NCI-H2196 treated with DMSO at 0.1 percent for 48 hours (cell line): Measurements from ENCODE around the gene IGLL5.

Experiments used
- DNase-seq: peaks from one replicate; lab custom pipeline; 2025; ENCODE audit not compliant: unreplicated experiment; lab: John Stamatoyannopoulos, UW

IGLL5 gene

DNA sequence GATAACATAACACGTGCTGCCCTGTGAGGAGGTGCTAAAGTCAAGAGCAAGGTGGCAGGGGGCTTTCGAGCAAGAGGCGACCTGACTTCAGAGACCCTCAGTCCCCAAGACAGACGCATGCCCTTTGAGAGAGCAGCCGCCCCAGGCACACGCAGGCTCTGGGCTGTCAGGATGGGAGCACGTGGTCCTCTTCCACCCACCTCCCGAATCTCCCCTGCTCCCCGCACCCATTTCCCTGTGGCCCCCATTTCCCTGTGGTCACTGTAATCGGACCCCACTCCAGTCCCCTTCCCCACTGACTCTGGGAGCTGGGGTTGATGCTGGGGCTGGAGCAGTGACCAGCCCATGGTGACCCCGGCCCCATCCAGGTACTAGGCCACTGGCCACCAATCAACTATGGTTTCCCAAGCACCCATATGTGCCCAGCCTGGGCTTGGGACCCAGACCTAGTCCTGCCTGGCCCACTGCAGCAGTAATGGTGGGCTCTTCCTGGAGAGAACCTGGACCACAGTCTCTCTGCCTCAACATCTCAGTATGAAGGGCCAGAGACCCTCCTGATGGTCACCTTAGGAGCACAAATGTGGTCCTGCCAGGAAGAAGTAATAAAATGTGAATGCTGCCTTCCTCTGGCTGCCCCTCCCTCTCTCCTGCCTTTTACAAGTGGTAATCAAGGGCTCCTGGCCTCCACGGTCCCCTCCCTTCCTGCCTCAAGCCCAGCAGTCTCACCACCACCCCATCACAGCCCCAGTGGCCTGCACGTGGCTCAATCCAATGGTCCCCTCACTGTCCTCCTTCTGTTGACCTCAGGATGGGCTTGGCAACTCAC is 39.0 kb downstream of the IGLL5 start:
- no peak for DNase-seq

DNA sequence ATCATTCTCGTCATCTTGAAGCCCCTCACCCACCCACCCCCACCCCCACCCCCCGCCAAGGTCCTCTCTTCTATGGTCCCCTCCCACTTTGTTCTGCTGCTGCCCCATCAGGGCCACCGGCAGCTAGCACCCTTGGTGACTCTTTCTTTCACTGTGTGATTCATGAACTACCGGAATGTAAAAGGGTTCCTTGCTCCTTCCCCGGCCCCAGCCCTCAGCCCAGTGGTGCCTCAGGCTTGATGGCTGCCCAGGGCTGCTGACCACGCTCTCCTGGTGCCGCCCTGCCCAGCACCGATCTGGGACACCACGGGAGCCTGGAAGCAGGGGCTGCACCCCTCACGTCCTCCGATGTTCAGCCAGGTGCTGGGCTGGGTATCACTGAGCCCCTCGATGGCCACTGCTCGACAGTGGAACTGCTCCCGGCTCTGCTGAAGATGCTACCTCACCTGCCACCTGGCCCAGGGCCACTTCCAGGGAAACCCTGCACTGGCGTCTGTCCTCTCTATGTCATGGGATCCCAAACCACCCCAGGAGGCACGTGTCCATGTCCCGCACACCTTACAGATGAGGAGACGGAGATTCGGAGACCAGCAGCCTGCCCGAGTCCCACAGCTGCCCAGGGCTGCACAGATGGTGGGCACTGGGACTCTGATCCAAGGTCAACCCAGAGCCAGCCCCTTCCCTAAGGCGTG is 39.7 kb downstream of the IGLL5 start:
- DNase-seq: no peak

DNA sequence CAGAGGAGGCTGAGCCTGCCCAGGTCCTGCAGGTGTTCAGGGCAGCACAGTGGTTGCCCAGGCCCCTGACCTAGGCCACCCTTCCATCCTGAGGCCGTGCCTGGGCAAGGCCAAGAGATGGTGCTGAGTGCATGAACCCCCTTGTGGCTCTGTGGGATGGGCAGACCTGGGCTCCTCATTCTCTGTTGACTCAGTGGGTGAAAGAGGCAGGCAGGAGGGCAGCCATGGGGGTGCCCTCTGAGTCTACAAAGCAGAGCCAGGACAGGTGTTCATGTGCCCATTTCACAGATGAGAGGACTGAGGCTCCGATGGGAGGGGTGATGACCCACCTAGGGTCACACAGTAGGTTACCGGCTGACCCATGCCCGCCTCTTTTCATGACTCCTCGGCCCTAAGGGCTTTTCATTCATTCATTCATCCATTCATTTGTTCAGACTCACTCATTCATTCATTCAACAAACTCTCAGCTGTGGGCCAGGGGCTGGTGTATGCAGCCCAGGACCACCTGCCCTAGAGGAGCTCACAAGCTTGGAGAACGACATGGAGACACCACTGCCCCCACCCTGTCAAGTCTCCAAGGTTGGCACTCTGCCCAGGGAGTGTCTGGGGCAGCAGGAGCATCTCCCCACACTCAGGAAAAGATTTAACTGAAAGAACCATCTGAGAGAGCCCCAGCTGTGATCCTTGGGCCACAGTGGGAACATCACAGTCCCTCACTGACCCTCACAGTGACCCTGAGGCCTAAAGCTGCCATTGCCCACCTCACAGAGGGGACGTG is 40.5 kb downstream of the IGLL5 start:
- DNase-seq: no peak

- no peak for DNase-seq
Observed at GRCh38 chr22:22928666-22929380, 41.2 kb downstream of the IGLL5 start.

GRCh38 chr22:22929381-22930221 is 42.0 kb downstream of the IGLL5 start:
- DNase-seq: no peak

- DNase-seq: no peak
Observed at GRCh38 chr22:22930222-22930497, 42.5 kb downstream of the IGLL5 start.

- no peak for DNase-seq
Observed at GRCh38 chr22:22930571-22931556, 43.2 kb downstream of the IGLL5 start.

- DNase-seq: no peak
Observed at GRCh38 chr22:22931557-22932270, 44.1 kb downstream of the IGLL5 start.

- no peak for DNase-seq
Observed at GRCh38 chr22:22932512-22932941, 44.9 kb downstream of the IGLL5 start.

DNA sequence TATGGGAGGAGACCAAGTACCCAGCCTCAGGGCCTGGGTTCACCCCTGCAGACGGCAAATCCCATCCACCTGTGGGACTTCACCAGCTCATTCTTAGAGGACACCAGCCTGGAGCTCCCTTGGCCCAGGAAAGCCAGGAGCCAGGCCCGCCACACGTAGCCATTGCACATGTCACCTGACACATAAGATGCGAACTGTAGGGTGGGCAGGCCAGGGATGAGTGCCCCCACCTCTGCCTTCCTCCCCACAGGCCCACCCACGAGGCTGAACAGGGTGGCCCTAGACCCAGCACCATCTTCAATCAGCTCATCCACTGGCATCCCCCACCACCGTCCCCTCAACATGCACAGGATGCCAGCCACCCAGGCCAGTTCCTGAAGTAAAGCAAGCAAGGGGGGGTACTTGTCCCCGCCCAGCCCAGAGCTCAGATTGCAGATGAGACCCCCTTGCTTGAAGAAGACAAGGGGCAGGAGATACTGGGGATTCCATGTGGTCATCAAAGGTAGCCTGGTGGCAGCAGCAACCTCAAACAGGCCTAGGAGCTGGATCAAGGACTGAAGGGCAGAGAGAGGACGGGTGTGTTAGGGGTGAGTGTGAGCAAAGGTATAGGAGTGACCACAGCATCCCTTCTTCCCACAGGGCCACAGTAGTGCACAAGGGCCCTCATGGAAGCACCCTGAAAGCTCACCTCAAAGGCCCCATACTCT is 45.6 kb downstream of the IGLL5 start:
- no peak for DNase-seq

DNA sequence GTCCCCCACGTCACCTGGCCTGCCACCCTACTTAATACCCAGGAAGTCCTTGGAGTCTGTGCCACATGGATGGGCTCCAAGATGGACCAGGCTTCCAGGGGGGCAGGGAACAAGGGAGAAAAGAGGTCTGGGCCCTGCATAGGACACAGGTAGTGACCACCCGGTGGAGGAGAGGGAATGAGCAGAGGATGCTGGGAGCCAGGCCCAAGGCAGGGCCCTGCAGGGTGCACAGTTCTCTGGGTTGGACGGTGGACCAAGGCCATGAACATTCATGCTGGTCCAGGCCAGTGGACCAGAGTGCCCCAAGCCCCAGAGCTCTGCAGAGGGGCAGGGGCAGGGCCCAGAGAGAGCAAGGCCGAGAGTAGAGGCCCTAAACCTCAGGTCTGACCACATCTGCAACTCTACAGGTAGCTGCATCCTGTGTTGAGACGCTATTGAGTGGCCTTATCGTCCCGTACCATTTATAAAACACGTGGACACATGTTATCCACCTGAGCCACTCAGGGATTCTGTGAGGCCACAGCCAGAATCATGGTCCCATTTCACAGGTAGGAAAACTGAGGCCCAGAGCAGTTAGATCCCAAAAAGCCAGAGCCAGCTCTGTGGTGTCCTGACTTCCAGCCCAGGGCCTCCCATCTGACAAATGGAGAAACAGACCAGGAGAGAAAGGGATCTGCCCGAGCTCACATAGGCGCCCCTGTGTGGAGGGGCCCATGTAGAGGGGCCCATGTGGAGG is 46.4 kb downstream of the IGLL5 start:
- no peak for DNase-seq

DNA sequence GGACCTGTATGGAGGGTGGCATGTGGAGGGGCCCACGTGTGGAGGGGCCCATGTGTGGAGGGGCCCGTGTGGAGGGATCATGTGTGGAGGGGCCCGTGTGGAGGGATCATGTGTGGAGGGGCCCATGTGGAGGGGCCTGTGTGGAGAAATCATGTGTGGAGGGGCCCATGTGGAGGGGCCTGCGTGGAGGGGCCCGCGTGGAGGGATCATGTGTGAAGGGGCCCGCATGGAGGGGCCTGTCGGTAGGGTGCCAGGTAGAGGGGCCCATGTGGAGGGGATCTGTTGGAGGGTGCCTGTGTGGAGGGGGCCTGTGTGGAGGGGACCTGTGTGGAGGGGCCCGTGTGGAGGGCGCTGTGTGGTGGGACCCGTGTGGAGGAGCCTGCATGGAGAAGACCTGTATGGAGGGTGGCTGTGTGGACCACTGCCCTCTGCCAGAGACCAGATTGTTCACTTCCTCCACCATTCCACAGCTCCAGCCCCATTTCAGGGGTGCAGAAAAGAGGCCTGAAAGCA is 47.0 kb downstream of the IGLL5 start:
- no peak for DNase-seq

DNA sequence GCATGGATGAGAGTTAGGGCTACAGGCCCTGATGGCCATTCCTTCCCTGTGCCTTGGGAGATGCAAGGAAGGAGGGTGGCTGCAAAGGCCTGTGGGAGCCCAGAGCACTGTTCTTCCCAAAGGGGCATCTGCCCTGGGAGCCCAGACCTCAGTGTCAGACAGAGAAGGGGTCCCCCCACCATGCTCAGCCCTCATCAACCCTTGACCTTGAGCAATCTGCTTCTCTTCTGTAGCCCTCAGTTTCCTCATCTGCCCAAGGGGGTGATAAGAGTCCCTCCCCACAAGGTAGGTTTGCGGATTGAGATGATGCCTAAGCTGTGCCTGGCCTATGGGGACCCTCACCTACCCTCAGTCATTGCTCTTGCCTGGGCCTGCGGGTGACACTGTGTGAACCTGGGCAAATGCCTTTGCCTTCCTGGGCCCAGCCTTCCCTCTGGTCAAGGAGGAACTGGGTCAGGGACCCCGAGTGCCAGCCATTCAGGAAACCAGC is 47.5 kb downstream of the IGLL5 start:
- DNase-seq: no peak

- DNase-seq: no peak
Observed at GRCh38 chr22:22935546-22936157, 48.0 kb downstream of the IGLL5 start.

GRCh38 chr22:22936180-22936914 is 48.7 kb downstream of the IGLL5 start:
- DNase-seq: no peak
